Naive thymus-derived CD4-positive, alpha-beta T cell (primary cell): Measurements from ENCODE around the gene ITIH4. TPM values are rescaled to one million over a fixed set of nuclear protein-coding genes. Genes with fewer than 3 reads are reported as not detected.

Experiments
- ATAC-seq: fragments of 150-1000 bp; cut with Tn5 transposase; 2 replicates; pipeline ENCODE4 v1.10.0; 2021; ENCODE audit warnings: mild to moderate bottlenecking, moderate library complexity
- CTCF ChIA-PET: fragments of 350-600 bp; sonication (Branson Sonifier 250); formaldehyde crosslinking; loops from one replicate; lab custom pipeline; 2021; ENCODE audit warnings: antibody characterized with exemption; lab: Charles Lee
- POLR2A ChIA-PET: fragments of 350-600 bp; sonication (Branson Sonifier 250); formaldehyde crosslinking; loops from one replicate; lab custom pipeline; 2021; ENCODE audit warnings: antibody characterized with exemption, inconsistent platforms; lab: Charles Lee
- DNase-seq, 9 donors: peaks; one replicate each; pipeline versions ENCODE4 v3.0.0 to v3.0.0-alpha.2; 2020 to 2022; ENCODE audit warnings: mixed read lengths in 1 of 9
- H3K27ac ChIP-seq: one replicate; pipeline ENCODE4 v1.7.0; 2013; ENCODE audit warnings: mild to moderate bottlenecking, low read depth, low read length, moderate library complexity
- H3K27me3 ChIP-seq, 2 donors: one replicate each; pipeline ENCODE4 v1.7.0; 2013; ENCODE audit warnings: low read length in 2 of 2, mild to moderate bottlenecking in 2 of 2, moderate library complexity in 2 of 2; ENCODE audit not compliant: control insufficient read depth in 2 of 2, insufficient read depth in 2 of 2
- H3K36me3 ChIP-seq, 3 experiments: 1 replicate in 2 of 3; 2 replicates in 1 of 3; pipeline ENCODE4 v1.7.0; 2013; ENCODE audit warnings: low read length in 3 of 3, mild to moderate bottlenecking in 3 of 3, moderate library complexity in 1 of 3; ENCODE audit not compliant: insufficient read depth in 3 of 3, control insufficient read depth in 2 of 3
- H3K4me1 ChIP-seq, 2 donors: one replicate each; pipeline ENCODE4 v1.7.0; 2013; ENCODE audit warnings: low read length in 2 of 2, mild to moderate bottlenecking in 2 of 2, moderate library complexity in 1 of 2; ENCODE audit not compliant: control insufficient read depth in 2 of 2, insufficient read depth in 2 of 2
- H3K4me3 ChIP-seq: 2 replicates; pipeline ENCODE4 v1.7.0; 2013; ENCODE audit warnings: mild to moderate bottlenecking, low read length
- H3K9me3 ChIP-seq, 3 experiments: 1 replicate in 2 of 3; 2 replicates in 1 of 3; pipeline ENCODE4 v1.7.0; 2013; ENCODE audit warnings: low read length in 3 of 3; ENCODE audit not compliant: control insufficient read depth in 2 of 3
- H3K27ac Mint-ChIP-seq, 9 donors: one replicate each; pipeline ENCODE4 v1.8.0; 2020 to 2022; ENCODE audit warnings: mixed read lengths in 9 of 9, mild to moderate bottlenecking in 8 of 9, moderate library complexity in 5 of 9, inconsistent platforms in 2 of 9
- H3K27me3 Mint-ChIP-seq, 5 donors: one replicate each; pipeline ENCODE4 v1.8.0; 2021 to 2022; ENCODE audit warnings: mixed read lengths in 5 of 5, mild to moderate bottlenecking in 1 of 5
- H3K36me3 Mint-ChIP-seq, 5 donors: one replicate each; pipeline ENCODE4 v1.8.0; 2020 to 2022; ENCODE audit warnings: mixed read lengths in 5 of 5, mild to moderate bottlenecking in 3 of 5, inconsistent platforms in 1 of 5
- H3K4me1 Mint-ChIP-seq, 7 donors: one replicate each; pipeline ENCODE4 v1.8.0; 2020 to 2022; ENCODE audit warnings: mixed read lengths in 7 of 7, mild to moderate bottlenecking in 3 of 7, inconsistent platforms in 1 of 7
- H3K4me3 Mint-ChIP-seq, 10 donors: one replicate each; pipeline ENCODE4 v1.8.0; 2020 to 2022; ENCODE audit warnings: mild to moderate bottlenecking in 10 of 10, mixed read lengths in 10 of 10, moderate library complexity in 6 of 10, inconsistent platforms in 2 of 10
- H3K9me3 Mint-ChIP-seq, 11 donors: one replicate each; pipeline ENCODE4 v1.8.0; 2020 to 2022; ENCODE audit warnings: mixed read lengths in 11 of 11, mild to moderate bottlenecking in 4 of 11, inconsistent platforms in 1 of 11, moderate library complexity in 1 of 11
- intact Hi-C, 2 donors: fragments of 100-400 bp; cut with micrococcal nuclease; formaldehyde crosslinking; loops; one replicate each; pipeline ENCODE4 v1.15.1; 2023
- polyA plus RNA-seq, 2 donors: library from polyadenylated mRNA; unstranded; fragments of 300-500 nt; fragmentation: Illumina TruSeq; gene quantifications; one replicate each; pipeline ENCODE4 v1.2.3, GENCODE V29; 2021
- total RNA-seq, 6 experiments: library from RNA in 5 of 6; stranded (reverse) in 5 of 6; gene quantifications; 1 replicate in 5 of 6; 2 replicates in 1 of 6; pipeline ENCODE4 v1.2.3 and lab custom pipeline; 2021 to 2026

Gene ITIH4
- total and polyA plus RNA-seq, 7 experiments from 2014 or later, result 0.08 to 37.6 (median 32.3) TPM

GRCh38 chr3:52792961-52793695 is 37.3 kb downstream of the ITIH4 start:
- H3K4me1 ChIP-seq, result no peaks in the 10 kb centered on the region
- no peak overlapping the region for H3K27ac ChIP-seq
- no peaks in the 10 kb centered on the region for H3K9me3 ChIP-seq
- H3K36me3 ChIP-seq, result no peaks in the 10 kb centered on the region
- H3K36me3 Mint-ChIP-seq, result no peaks in the 10 kb centered on the region
- DNase-seq (no peak), ATAC-seq (no peak)
- H3K4me3 ChIP-seq, result no peak overlapping the region
- H3K27me3 Mint-ChIP-seq, result no peaks in the 10 kb centered on the region
- POLR2A ChIA-PET, result interaction anchor here (1.7 kb wide), 1 partner anchor 23 kb away, joined by 3 read pairs; the partner anchor contains the start of gene NEK4
- peak overlapping the region in 1 of 9 donors; percentile 64 for H3K27ac Mint-ChIP-seq
- no peaks in the 10 kb centered on the region for H3K27me3 ChIP-seq
- no peak overlapping the region for H3K4me3 Mint-ChIP-seq
- intact Hi-C loops, result no loop called here
- CTCF ChIA-PET, result no interaction called here
- H3K9me3 Mint-ChIP-seq, result no peaks in the 10 kb centered on the region
- peaks cover 0 to 4% (median 0%) of the 10 kb centered on the region in 7 donors for H3K4me1 Mint-ChIP-seq

GRCh38 chr3:52792413-52792812 is 38.1 kb downstream of the ITIH4 start:
- POLR2A ChIA-PET, result interaction anchor here (1.7 kb wide), 1 partner anchor 22 kb away, joined by 3 read pairs; the partner anchor contains the start of gene NEK4
- CTCF ChIA-PET, result no interaction called here
- intact Hi-C loops, result no loop called here

GRCh38 chr3:52791928-52792327 is 38.5 kb downstream of the ITIH4 start:
- Histone ChIP-seq H3K9me3 (no peaks in the 10 kb centered on the region), H3K36me3 (no peaks in the 10 kb centered on the region), H3K4me1 (no peaks in the 10 kb centered on the region), H3K4me3 (no peak overlapping the region), H3K27ac (no peak overlapping the region), H3K27me3 (no peaks in the 10 kb centered on the region)
- H3K4me1 Mint-ChIP-seq, result peaks cover 0 to 4% (median 0%) of the 10 kb centered on the region in 7 donors
- ChIA-PET POLR2A (interaction anchor here (1.7 kb wide), 1 partner anchor 21 kb away, joined by 3 read pairs; the partner anchor contains the start of gene NEK4), CTCF (no interaction called here)
- no peak overlapping the region for H3K4me3 Mint-ChIP-seq
- intact Hi-C loops, result no loop called here
- H3K27ac Mint-ChIP-seq, result no peak overlapping the region
- DNase-seq (no peak), ATAC-seq (no peak)
- H3K9me3 Mint-ChIP-seq, result no peaks in the 10 kb centered on the region
- no peaks in the 10 kb centered on the region for H3K36me3 Mint-ChIP-seq
- H3K27me3 Mint-ChIP-seq, result no peaks in the 10 kb centered on the region

More at GRCh38 chr3:52792413-52792812, 38.1 kb downstream of the ITIH4 start:
- no peak overlapping the region for H3K4me3 Mint-ChIP-seq
- Histone ChIP-seq H3K27ac (no peak overlapping the region), H3K36me3 (no peaks in the 10 kb centered on the region), H3K9me3 (no peaks in the 10 kb centered on the region), H3K27me3 (no peaks in the 10 kb centered on the region), H3K4me3 (no peak overlapping the region), H3K4me1 (no peaks in the 10 kb centered on the region)
- DNase-seq (no peak), ATAC-seq (no peak)
- no peaks in the 10 kb centered on the region for H3K9me3 Mint-ChIP-seq
- peak overlapping the region in 1 of 9 donors; percentile 64 for H3K27ac Mint-ChIP-seq
- peaks cover 0 to 4% (median 0%) of the 10 kb centered on the region in 7 donors for H3K4me1 Mint-ChIP-seq
- H3K36me3 Mint-ChIP-seq, result no peaks in the 10 kb centered on the region
- no peaks in the 10 kb centered on the region for H3K27me3 Mint-ChIP-seq

DNA sequence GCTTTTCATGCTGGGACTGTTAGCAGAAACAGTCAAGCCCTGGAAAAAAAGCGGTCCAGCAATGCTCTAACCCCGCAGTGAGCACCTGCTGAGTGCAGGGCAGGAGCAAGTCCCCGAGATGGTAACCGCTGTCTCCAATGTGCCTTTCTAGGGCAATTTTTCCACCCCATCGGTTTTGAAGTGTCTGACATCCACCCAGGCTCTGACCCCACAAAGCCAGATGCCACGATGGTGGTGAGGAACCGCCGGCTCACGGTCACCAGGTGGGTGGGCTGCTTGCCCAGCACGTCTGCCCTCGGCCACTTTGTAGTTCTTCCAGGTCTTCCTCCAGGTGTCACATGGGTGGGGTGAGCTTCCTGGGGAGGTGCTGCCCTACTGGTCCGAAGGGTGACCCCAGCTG is 39.1 kb downstream of the ITIH4 start:
- H3K4me3 Mint-ChIP-seq, result no peak overlapping the region
- intact Hi-C loops, result no loop called here

DNA sequence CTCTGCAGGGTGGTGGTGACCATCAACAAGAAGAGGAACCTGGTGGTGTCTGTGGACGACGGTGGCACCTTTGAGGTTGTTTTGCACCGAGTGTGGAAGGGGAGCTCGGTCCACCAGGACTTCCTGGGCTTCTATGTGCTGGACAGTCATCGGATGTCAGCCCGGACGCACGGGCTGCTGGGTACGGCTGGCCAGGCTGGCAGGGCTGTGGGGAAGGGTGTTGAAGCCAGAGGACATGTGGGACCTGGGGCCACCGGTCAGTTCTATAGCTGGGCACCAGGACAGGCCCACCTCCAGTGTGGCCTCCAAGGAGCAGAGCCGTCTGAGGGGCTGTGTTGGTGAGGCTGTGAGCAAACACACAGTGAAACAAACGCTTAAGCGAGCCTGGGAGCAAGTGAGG is 39.7 kb downstream of the ITIH4 start:
- H3K36me3 ChIP-seq, result no peaks in the 10 kb centered on the region
- ChIA-PET CTCF (no interaction called here), POLR2A (no interaction called here)
- Mint-ChIP-seq H3K4me3 (no peak overlapping the region), H3K4me1 (peaks cover 0 to 4% (median 0%) of the 10 kb centered on the region in 7 donors), H3K27ac (no peak overlapping the region), H3K36me3 (no peaks in the 10 kb centered on the region), H3K9me3 (no peaks in the 10 kb centered on the region), H3K27me3 (no peaks in the 10 kb centered on the region)
- H3K27me3 ChIP-seq, result no peaks in the 10 kb centered on the region
- no peak overlapping the region for H3K27ac ChIP-seq
- no peak for ATAC-seq
- intact Hi-C loops, result no loop called here
- H3K4me1 ChIP-seq, result no peaks in the 10 kb centered on the region
- no peaks in the 10 kb centered on the region for H3K9me3 ChIP-seq
- no peak for DNase-seq
- H3K4me3 ChIP-seq, result no peak overlapping the region

More for the DNA sequence above, 39.1 kb downstream of the ITIH4 start:
- peaks cover 0 to 4% (median 0%) of the 10 kb centered on the region in 7 donors for H3K4me1 Mint-ChIP-seq
- H3K27ac ChIP-seq, result no peak overlapping the region
- H3K4me1 ChIP-seq, result no peaks in the 10 kb centered on the region
- DNase-seq (no peak), ATAC-seq (no peak)
- no peaks in the 10 kb centered on the region for H3K27me3 ChIP-seq
- H3K27me3 Mint-ChIP-seq, result no peaks in the 10 kb centered on the region
- no peak overlapping the region for H3K27ac Mint-ChIP-seq
- CTCF ChIA-PET, result no interaction called here
- H3K36me3 Mint-ChIP-seq, result no peaks in the 10 kb centered on the region
- H3K36me3 ChIP-seq, result no peaks in the 10 kb centered on the region
- no peaks in the 10 kb centered on the region for H3K9me3 ChIP-seq
- POLR2A ChIA-PET, result no interaction called here
- no peaks in the 10 kb centered on the region for H3K9me3 Mint-ChIP-seq
- no peak overlapping the region for H3K4me3 ChIP-seq

GRCh38 chr3:52790337-52790736 is 40.1 kb downstream of the ITIH4 start:
- CTCF ChIA-PET, result no interaction called here
- Histone ChIP-seq H3K27me3 (no peaks in the 10 kb centered on the region), H3K4me1 (no peaks in the 10 kb centered on the region), H3K9me3 (no peaks in the 10 kb centered on the region), H3K27ac (no peak overlapping the region), H3K36me3 (no peaks in the 10 kb centered on the region), H3K4me3 (no peak overlapping the region)
- intact Hi-C loops, result no loop called here
- DNase-seq (no peak), ATAC-seq (no peak)
- Mint-ChIP-seq H3K27ac (peak overlapping the region in 1 of 9 donors; percentile 46), H3K9me3 (no peaks in the 10 kb centered on the region), H3K4me1 (peaks cover 0 to 4% (median 0%) of the 10 kb centered on the region in 7 donors), H3K4me3 (no peak overlapping the region), H3K27me3 (no peaks in the 10 kb centered on the region), H3K36me3 (no peaks in the 10 kb centered on the region)
- POLR2A ChIA-PET, result no interaction called here

- Mint-ChIP-seq H3K4me3 (no peak overlapping the region), H3K36me3 (no peaks in the 10 kb centered on the region), H3K4me1 (peaks cover 0 to 4% (median 0%) of the 10 kb centered on the region in 7 donors), H3K9me3 (no peaks in the 10 kb centered on the region), H3K27ac (peak overlapping the region in 1 of 9 donors; percentile 46), H3K27me3 (no peaks in the 10 kb centered on the region)
- Histone ChIP-seq H3K4me3 (no peak overlapping the region), H3K4me1 (no peaks in the 10 kb centered on the region), H3K36me3 (no peaks in the 10 kb centered on the region), H3K27me3 (no peaks in the 10 kb centered on the region), H3K9me3 (no peaks in the 10 kb centered on the region), H3K27ac (no peak overlapping the region)
- POLR2A ChIA-PET, result no interaction called here
- ATAC-seq, result no peak
- intact Hi-C loops, result no loop called here
- no peak for DNase-seq
- CTCF ChIA-PET, result no interaction called here
Measured at GRCh38 chr3:52789746-52790040, 40.8 kb downstream of the ITIH4 start.
